CD4-positive, alpha-beta T cell treated with Interleukin-15 for 1 hour (primary cell): ENCODE measurements around the gene SLC12A9.
A peak's percentile ranks its signal among the peaks of the same experiment; 100 is the strongest.
"Not testable (repeated sequence)": the region's sequence is repeated elsewhere in the genome, so short reads cannot be mapped to it uniquely, and the experiment has no call there.

Experiments
- DNase-seq: peaks from one replicate; pipeline ENCODE4 v3.0.0-alpha.2; 2020

SLC12A9 gene

GRCh38 chr7:100825751-100826513, 26.6 kb upstream of the SLC12A9 start:
- no peak for DNase-seq

GRCh38 chr7:100826514-100827329, 25.8 kb upstream of the SLC12A9 start:
- DNase-seq = no peak

DNA sequence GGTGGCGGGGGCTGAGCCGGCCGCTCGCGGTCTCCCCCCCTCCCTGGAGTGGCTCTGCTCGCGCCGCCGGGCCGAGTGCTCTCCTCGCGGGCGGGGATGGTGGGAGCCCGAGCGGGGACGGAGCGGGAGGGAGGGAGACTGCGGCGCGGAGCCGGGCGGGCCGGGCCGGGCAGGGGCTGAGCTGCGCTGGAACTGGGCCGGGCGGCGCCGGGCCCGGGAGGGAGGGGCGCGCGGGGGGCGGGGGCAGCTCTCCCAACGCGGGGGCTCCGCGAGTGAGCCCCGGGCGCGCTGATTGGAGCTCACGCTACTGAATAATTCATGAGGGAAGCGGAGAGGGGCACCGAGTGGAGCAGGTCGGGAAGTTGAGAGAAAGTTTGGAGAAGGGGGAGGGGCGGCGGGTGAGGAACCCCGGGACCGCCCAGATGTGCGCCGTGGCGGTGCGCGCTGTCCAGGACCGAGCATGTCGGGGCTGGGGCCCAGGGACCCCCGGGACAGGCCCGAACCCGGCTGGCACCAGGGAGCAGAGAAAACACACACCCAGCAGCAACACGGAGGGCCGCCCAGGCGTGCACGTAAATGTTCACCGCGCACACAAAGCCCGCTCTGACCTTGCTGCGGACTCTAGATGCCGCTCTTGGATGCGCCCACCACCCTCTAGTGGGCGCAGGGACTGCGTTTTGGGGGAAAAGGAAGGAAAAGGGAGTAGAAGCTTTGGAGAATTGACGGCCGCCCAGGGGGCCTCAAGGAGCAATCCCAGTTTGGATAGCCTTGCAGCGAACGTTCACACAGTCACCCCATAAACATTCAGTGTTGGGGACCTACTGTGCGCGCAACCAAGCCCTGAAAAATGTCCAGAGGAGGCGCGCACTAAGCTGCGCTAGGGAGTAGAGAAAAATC, 24.9 kb upstream of the SLC12A9 start, which contains the start of gene EPHB4:
EPHB4 (minus strand) TSS at position 194 of the 897 bp plus-strand sequence. CDS start 493 bp downstream, outside the sequence.
- no peak for DNase-seq

- DNase-seq = no peak
Measured at GRCh38 chr7:100829150-100829716, 23.3 kb upstream of the SLC12A9 start.

- no peak for DNase-seq
Measured at GRCh38 chr7:100830396-100830795, 22.1 kb upstream of the SLC12A9 start.

GRCh38 chr7:100832281-100832633, 20.3 kb upstream of the SLC12A9 start:
- DNase-seq = no peak

- DNase-seq = no peak
Measured at GRCh38 chr7:100835903-100836811, 16.4 kb upstream of the SLC12A9 start.

GRCh38 chr7:100836812-100837098, 15.8 kb upstream of the SLC12A9 start:
- no peak for DNase-seq

DNA sequence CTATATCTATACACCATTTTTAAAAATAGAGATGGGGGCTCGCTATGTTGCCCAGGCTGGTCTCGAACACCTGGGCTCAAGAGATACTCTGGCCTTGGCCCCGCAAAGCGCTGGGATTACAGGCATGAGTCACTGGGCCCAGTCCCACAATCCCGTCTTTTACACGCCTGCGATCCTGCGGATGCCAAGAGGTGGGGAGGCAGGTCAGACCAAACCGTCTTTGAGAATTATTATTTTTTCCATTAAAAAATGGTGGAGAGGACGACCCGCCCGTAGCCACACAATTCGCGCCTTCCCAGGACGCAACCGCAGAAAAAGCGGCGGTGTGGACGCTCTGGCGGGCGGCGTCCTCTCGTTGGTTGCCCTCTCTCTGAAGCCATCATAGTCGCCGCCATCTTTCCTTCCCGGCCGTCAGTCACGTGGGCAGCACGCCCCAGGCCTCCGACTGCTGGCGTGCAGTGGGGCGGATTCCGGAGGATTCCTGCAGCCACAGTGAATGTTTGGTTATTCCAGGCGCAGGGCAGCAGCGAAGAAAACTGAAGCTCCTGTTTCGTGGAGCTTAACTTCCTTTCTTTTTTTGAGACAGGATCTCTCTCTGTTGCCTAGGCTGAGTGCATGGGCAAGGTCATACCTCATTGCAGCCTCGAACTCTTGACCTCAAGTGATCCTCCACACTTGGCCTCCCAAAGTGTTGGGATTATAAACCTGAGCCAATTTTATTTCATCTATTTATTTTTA, 15.2 kb upstream of the SLC12A9 start:
- DNase-seq = peak; percentile 81

- DNase-seq = no peak
Measured at GRCh38 chr7:100839361-100839760, 13.2 kb upstream of the SLC12A9 start.

DNA sequence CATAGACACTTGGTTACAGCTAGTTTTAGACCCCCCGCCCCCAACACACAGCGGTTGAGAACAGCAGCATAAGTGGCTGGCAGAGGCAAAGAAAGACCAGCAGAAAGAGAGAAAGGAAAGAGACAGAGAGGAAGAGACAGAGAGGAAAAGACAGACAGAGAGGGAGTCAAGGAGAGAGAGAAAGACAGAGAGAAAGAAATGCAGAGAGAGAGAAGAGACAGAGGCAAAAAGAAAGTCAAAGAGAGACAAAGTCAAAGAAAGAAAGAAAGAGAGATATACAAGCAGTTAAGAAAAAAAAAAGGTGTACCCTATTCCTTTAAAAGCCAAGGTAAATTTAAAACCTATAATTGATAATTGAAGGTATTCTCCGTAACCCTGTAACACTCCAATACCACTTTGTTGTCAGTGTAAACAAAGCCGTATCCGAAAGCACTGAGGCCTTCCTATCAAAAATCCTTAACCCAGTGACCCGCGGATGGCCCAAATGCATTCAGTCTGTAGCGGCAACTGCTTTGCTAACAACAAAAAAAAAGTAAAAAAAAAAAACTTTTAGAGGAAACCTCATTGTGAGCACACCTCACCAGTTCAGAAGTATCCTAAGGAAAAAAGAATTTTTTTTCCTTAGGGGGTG, 11.9 kb upstream of the SLC12A9 start:
- no peak for DNase-seq

GRCh38 chr7:100847360-100847759, 5.2 kb upstream of the SLC12A9 start:
- no peak for DNase-seq

DNA sequence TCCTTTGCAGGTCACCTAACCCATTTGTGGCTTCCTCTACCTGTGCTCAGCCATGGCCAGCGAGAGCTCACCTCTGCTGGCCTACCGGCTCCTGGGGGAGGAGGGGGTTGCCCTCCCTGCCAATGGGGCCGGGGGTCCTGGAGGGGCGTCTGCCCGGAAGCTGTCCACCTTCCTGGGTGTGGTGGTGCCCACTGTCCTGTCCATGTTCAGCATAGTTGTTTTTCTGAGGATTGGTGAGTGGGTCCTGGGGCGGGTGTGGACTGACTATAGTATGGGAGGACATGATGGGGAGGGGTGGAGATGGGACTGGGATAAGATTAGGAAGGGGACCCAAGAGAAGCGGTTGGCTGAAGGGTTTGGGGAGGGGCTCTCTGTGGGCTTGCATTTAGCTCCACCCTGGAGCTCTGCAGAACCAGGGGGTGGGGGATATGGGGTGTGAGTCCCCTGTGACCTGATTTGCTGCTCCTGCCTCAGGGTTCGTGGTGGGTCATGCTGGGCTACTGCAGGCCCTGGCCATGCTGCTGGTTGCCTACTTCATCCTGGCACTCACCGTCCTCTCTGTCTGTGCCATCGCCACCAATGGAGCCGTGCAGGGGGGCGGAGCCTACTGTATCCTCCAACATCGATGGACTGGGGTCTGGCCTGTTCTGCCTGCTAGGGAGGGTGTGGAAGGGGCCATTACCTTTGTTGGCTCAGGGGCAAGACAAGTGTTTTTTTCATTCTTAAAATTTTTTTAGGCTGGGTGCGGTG, 1.8 kb downstream of the SLC12A9 start:
- no peak for DNase-seq

- not testable (repeated sequence) for DNase-seq
Measured at GRCh38 chr7:100854899-100855298, 2.4 kb downstream of the SLC12A9 start.

- no peak for DNase-seq
Measured at GRCh38 chr7:100855515-100855914, 3.0 kb downstream of the SLC12A9 start.

DNA sequence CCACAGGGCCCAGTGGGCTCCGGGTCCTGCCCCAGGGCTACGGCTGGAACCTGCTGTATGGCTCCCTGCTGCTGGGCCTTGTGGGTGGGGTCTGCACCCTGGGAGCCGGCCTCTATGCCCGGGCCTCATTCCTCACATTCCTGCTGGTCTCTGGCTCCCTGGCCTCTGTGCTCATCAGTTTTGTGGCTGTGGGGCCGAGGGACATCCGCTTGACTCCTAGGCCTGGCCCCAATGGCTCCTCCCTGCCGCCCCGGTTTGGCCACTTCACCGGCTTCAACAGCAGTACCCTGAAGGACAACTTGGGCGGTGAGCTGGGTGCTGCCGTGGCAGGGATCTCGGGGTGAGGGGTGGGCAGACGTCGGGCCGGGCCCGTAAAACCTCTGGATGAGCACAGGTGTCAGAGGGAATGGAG, 4.4 kb downstream of the SLC12A9 start:
- DNase-seq = no peak

- no peak for DNase-seq
Measured at GRCh38 chr7:100859856-100860255, 7.3 kb downstream of the SLC12A9 start.

- no peak for DNase-seq
Measured at GRCh38 chr7:100860702-100861615, 8.4 kb downstream of the SLC12A9 start.

DNA sequence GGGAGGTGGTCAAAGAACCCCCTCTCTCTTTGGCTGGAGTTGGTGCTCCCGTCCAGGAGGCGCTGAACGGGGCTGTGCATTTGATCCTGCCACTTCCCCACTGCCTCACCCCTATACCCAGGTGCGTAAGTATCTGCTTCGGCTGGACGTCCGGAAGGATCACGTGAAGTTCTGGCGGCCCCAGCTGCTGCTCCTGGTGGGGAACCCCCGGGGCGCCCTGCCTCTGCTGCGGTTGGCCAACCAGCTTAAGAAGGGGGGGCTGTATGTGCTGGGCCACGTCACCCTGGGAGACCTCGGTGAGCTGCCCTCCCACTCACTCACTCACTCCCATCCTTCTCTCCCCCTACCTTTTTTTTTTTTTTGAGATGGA, 9.1 kb downstream of the SLC12A9 start:
- no peak for DNase-seq
